Caco-2 (cell line): Measurements from ENCODE around the gene CTIF. TPM values are rescaled to one million over a fixed set of nuclear protein-coding genes. Genes with fewer than 3 reads are reported as not detected.

ENCODE experiments used
- BruUV-seq: library from RNA; stranded (reverse); fragments of 400-500 nt; replicated peaks from 2 replicates; lab custom pipeline; 2021; lab: Mats Ljungman, UMichigan
- CTCF ChIA-PET: fragments of 300-600 bp; sonication (Branson Sonifier 250); formaldehyde crosslinking; loops from one replicate; lab custom pipeline; 2022; ENCODE audit warnings: antibody characterized with exemption; lab: Charles Lee
- POLR2A ChIA-PET: fragments of 300-600 bp; sonication (Branson Sonifier 250); formaldehyde crosslinking; loops from one replicate; lab custom pipeline; 2022; ENCODE audit warnings: antibody characterized with exemption; lab: Charles Lee
- DNase-seq, 2 experiments: peaks; one replicate each; pipeline versions ENCODE4 v3.0.0 to v3.0.0-alpha.2; 2020 to 2022
- H3K27me3 ChIP-seq: replicated peaks from 2 replicates; pipeline ENCODE4 v1.6.0; 2011; ENCODE audit warnings: low read length; ENCODE audit not compliant: control insufficient read depth, insufficient read depth
- H3K36me3 ChIP-seq: 2 replicates; pipeline ENCODE4 v1.5.1; 2011; ENCODE audit warnings: low read length; ENCODE audit not compliant: control insufficient read depth, insufficient read depth
- H3K4me1 ChIP-seq: fragments of 250-450 bp; sonication (Bioruptor Pico); 2 replicates; pipeline ENCODE4 v1.5.1; 2020; ENCODE audit warnings: mild to moderate bottlenecking
- H3K4me3 ChIP-seq: 2 replicates; pipeline ENCODE4 v1.5.1; 2011; ENCODE audit warnings: low read depth, mild to moderate bottlenecking, control low read depth, low read length
- H3K9me3 ChIP-seq: fragments of 250-450 bp; sonication (Bioruptor Pico); 2 replicates; pipeline ENCODE4 v1.5.1; 2020; ENCODE audit warnings: mild to moderate bottlenecking, moderate library complexity
- H3K27ac Mint-ChIP-seq: one replicate; pipeline ENCODE4 v1.8.0; 2022; ENCODE audit warnings: mixed read lengths; ENCODE audit not compliant: unreplicated experiment
- H3K27me3 Mint-ChIP-seq: one replicate; pipeline ENCODE4 v1.8.0; 2022; ENCODE audit warnings: mixed read lengths; ENCODE audit not compliant: insufficient read depth, unreplicated experiment
- H3K36me3 Mint-ChIP-seq: one replicate; pipeline ENCODE4 v1.8.0; 2022; ENCODE audit warnings: mild to moderate bottlenecking, mixed read lengths; ENCODE audit not compliant: insufficient read depth, unreplicated experiment
- H3K4me1 Mint-ChIP-seq: one replicate; pipeline ENCODE4 v1.8.0; 2022; ENCODE audit warnings: low read depth, mixed read lengths; ENCODE audit not compliant: unreplicated experiment
- H3K4me3 Mint-ChIP-seq: one replicate; pipeline ENCODE4 v1.8.0; 2022; ENCODE audit warnings: mild to moderate bottlenecking, moderate library complexity, mixed read lengths; ENCODE audit not compliant: unreplicated experiment
- H3K9me3 Mint-ChIP-seq: one replicate; pipeline ENCODE4 v1.8.0; 2022; ENCODE audit warnings: mixed read lengths; ENCODE audit not compliant: unreplicated experiment
- intact Hi-C: fragments of 100-400 bp; cut with micrococcal nuclease; formaldehyde crosslinking; loops from one replicate; pipeline ENCODE4 v1.10.0; 2022; ENCODE audit not compliant: unreplicated experiment
- total RNA-seq: library from RNA; stranded (reverse); gene quantifications from 2 replicates; pipeline ENCODE4 v1.2.3, GENCODE V29; 2022
- TF ChIP-seq, protein P1 (sequence below), 2 experiments: fragments of 200-600 bp in 1 of 2; IDR thresholded peaks; 1 replicate in 1 of 2; 2 replicates in 1 of 2; pipeline versions ENCODE4 v1.5.1 to v1.8.0; 2011 to 2022; ENCODE audit warnings: antibody characterized with exemption in 1 of 2, control low read depth in 1 of 2, inconsistent platforms in 1 of 2, low read depth in 1 of 2, low read length in 1 of 2, mild to moderate bottlenecking in 1 of 2, moderate library complexity in 1 of 2; ENCODE audit not compliant: insufficient read depth in 1 of 2, severe bottlenecking in 1 of 2, unreplicated experiment in 1 of 2

The CTIF gene
- total RNA-seq, 1 experiment from 2014 or later: 19.9 TPM

DNA sequence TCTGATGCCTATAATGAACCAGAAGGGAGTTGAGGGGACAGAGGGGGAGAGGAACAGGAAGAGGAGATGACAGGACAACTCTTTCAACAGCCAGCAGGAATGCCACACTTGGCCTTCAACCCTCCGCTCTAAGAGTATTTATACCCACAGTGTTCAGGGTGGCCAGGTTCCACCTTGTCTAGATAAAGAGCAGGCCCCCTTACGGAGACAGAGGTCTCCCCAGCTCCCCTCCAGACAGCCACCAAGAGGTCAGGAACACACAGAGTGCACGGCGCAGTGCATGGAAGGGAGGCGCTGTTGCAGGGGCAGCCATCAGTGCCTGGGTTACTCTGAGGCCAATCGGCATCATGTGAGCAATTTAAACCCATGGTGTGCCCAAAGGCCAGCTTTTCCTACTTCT lies 235.0 kb downstream of the CTIF start:
- no peaks in the 10 kb centered on the region for H3K27me3 Mint-ChIP-seq
- Histone ChIP-seq H3K4me1 (no peaks in the 10 kb centered on the region), H3K9me3 (no peaks in the 10 kb centered on the region), H3K27me3 (no peaks in the 10 kb centered on the region), H3K4me3 (no peak overlapping the region), H3K36me3 (no peaks in the 10 kb centered on the region)
- ChIA-PET POLR2A (no interaction called here), CTCF (no interaction called here)
- intact Hi-C loops: no loop called here
- H3K36me3 Mint-ChIP-seq: no peaks in the 10 kb centered on the region
- no peak overlapping the region for H3K4me3 Mint-ChIP-seq
- H3K9me3 Mint-ChIP-seq: no peaks in the 10 kb centered on the region
- DNase-seq: no peak
- TF ChIP-seq, protein P1, sequence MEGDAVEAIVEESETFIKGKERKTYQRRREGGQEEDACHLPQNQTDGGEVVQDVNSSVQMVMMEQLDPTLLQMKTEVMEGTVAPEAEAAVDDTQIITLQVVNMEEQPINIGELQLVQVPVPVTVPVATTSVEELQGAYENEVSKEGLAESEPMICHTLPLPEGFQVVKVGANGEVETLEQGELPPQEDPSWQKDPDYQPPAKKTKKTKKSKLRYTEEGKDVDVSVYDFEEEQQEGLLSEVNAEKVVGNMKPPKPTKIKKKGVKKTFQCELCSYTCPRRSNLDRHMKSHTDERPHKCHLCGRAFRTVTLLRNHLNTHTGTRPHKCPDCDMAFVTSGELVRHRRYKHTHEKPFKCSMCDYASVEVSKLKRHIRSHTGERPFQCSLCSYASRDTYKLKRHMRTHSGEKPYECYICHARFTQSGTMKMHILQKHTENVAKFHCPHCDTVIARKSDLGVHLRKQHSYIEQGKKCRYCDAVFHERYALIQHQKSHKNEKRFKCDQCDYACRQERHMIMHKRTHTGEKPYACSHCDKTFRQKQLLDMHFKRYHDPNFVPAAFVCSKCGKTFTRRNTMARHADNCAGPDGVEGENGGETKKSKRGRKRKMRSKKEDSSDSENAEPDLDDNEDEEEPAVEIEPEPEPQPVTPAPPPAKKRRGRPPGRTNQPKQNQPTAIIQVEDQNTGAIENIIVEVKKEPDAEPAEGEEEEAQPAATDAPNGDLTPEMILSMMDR (IDR thresholded peaks at IDR 0.05; ENCODE audit: insufficient read depth in 1 of 2, low read depth in 1 of 2, low read length in 1 of 2, severe bottlenecking in 1 of 2, unreplicated experiment in 1 of 2): no peak
- H3K27ac Mint-ChIP-seq: no peak overlapping the region
- BruUV-seq: no TSS peak
- no peaks in the 10 kb centered on the region for H3K4me1 Mint-ChIP-seq

DNA sequence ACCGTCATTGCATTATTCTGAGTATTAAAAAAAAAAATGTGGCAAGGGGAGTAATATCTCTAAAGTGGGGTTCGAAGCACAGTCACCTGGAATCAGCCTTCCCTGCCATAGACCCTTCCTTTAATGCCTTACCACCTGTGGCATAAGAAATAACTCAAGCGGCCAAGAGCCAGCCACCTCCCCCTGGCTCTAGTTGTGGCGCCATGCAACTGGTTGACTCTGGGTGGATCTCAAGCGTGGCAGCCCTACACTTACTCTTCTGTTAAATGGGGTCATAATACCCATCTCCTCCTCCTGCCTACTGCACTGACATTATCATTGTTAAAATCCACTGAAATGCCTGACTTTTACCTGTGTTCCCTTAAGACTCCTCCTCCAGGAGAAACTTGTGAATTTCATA lies 236.1 kb downstream of the CTIF start:
- H3K9me3 Mint-ChIP-seq: no peaks in the 10 kb centered on the region
- no peaks in the 10 kb centered on the region for H3K36me3 Mint-ChIP-seq
- no peaks in the 10 kb centered on the region for H3K27me3 ChIP-seq
- H3K4me1 Mint-ChIP-seq: no peaks in the 10 kb centered on the region
- H3K9me3 ChIP-seq: no peaks in the 10 kb centered on the region
- H3K4me3 Mint-ChIP-seq: no peak overlapping the region
- no peak for DNase-seq
- TF ChIP-seq, protein P1 (IDR thresholded peaks at IDR 0.05; ENCODE audit: insufficient read depth in 1 of 2, low read depth in 1 of 2, low read length in 1 of 2, severe bottlenecking in 1 of 2, unreplicated experiment in 1 of 2): no peak
- H3K4me3 ChIP-seq: no peak overlapping the region
- CTCF ChIA-PET: no interaction called here
- intact Hi-C loops: no loop called here
- no TSS peak for BruUV-seq
- no peaks in the 10 kb centered on the region for H3K4me1 ChIP-seq
- no peaks in the 10 kb centered on the region for H3K27me3 Mint-ChIP-seq
- no peak overlapping the region for H3K27ac Mint-ChIP-seq
- POLR2A ChIA-PET: no interaction called here
- H3K36me3 ChIP-seq: no peaks in the 10 kb centered on the region

DNA sequence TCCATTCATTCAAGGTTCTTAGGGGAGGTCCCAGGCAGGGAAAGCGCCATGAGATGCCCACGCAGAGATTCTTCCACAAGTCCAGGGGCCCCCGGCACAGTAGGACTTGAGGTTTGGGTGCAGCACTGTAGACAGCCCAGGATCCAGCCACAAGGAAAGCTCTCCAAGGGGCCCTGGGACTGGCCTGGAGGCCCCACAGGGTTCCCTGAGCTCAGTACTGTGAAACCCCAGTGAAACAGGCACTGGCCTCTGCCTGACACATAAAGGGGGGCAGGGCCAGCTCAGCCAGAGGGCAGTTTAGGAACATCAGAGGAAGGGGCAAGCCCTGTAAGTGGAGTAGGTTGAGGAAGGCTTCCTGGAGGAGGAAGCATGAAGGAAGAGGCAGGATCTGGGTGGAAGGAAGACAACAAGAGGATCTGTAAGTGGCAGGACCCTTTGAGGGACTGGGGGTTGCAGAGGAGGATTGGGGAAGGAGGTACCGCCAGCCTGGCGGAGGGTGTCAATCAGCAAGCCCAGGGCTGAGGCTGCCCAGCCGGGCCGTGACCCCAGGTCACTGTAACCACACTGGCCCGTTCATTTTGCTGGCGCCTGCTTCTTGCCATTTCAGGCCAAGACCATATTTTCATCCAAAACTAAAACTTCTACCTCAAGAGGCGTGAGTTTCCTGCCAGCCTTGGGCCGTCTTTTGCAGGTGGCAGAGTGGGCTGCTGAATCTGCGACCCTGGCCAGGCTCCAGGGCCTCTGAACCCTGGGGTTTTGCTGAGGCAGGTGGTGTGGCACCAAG lies 236.7 kb downstream of the CTIF start:
- no peak overlapping the region for H3K27ac Mint-ChIP-seq
- H3K4me1 Mint-ChIP-seq: no peaks in the 10 kb centered on the region

More for the DNA sequence above, 236.7 kb downstream of the CTIF start:
- intact Hi-C loops: no loop called here
- no peaks in the 10 kb centered on the region for H3K27me3 Mint-ChIP-seq
- H3K4me3 Mint-ChIP-seq: no peak overlapping the region
- no TSS peak for BruUV-seq
- H3K4me1 ChIP-seq: peaks cover 5% of the 10 kb centered on the region
- H3K9me3 ChIP-seq: no peaks in the 10 kb centered on the region
- H3K36me3 ChIP-seq: no peaks in the 10 kb centered on the region
- H3K27me3 ChIP-seq: no peaks in the 10 kb centered on the region
- H3K4me3 ChIP-seq: no peak overlapping the region
- no peaks in the 10 kb centered on the region for H3K9me3 Mint-ChIP-seq
- POLR2A ChIA-PET: no interaction called here
- H3K36me3 Mint-ChIP-seq: no peaks in the 10 kb centered on the region
- no peak for DNase-seq
- CTCF ChIA-PET: no interaction called here
- TF ChIP-seq, protein P1 (IDR thresholded peaks at IDR 0.05; ENCODE audit: insufficient read depth in 1 of 2, low read depth in 1 of 2, low read length in 1 of 2, severe bottlenecking in 1 of 2, unreplicated experiment in 1 of 2): no peak
